ENCODE results near the gene WDFY3.

GRCh38 chr4:84878546-84878945 is 87.9 kb downstream of the WDFY3 start:
- no peak for TF ChIP-seq POLR2A (IDR thresholded peaks at IDR 0.05; ENCODE audit: low read depth, low read length)
- no peak for TF ChIP-seq CTCF (conservative IDR thresholded peaks at IDR 0.05; ENCODE audit: low read depth, low read length)
- no peak for TF ChIP-seq CEBPB (IDR thresholded peaks at IDR 0.05; ENCODE audit: low read depth, low read length)
- TF ChIP-seq SMC3 (IDR thresholded peaks at IDR 0.05; ENCODE audit: low read depth, low read length): no peak
- no peak for TF ChIP-seq BHLHE40 (IDR thresholded peaks at IDR 0.05; ENCODE audit: low read depth, low read length)
- TF ChIP-seq MAFK (IDR thresholded peaks at IDR 0.05; ENCODE audit: low read depth, low read length): no peak
- TF ChIP-seq RFX5 (IDR thresholded peaks at IDR 0.05; ENCODE audit: low read depth, low read length): no peak
- no peak for TF ChIP-seq RAD21 (IDR thresholded peaks at IDR 0.05; ENCODE audit: low read length)
- no peak for TF ChIP-seq USF2 (IDR thresholded peaks at IDR 0.05; ENCODE audit: low read depth, low read length)
- TF ChIP-seq RCOR1 (IDR thresholded peaks at IDR 0.05; ENCODE audit: insufficient replicate concordance, low read length): no peak
- no peak for TF ChIP-seq MXI1 (IDR thresholded peaks at IDR 0.05; ENCODE audit: borderline replicate concordance, low read depth, low read length)
- TF ChIP-seq ELK1 (IDR thresholded peaks at IDR 0.05; ENCODE audit: borderline replicate concordance, low read depth, low read length): no peak
- TF ChIP-seq NFE2L2 (IDR thresholded peaks at IDR 0.05; ENCODE audit: low read depth, low read length): no peak
